RWPE2 (cell line): ENCODE results near the gene THSD7B.

Experiments
- ATAC-seq: fragments of 200-7000 bp; cut with Tn5 transposase; 3 replicates; pipeline ENCODE4 v1.9.1; 2021; ENCODE audit warnings: low read depth
- DNase-seq: peaks from one replicate; pipeline ENCODE4 v3.0.0-alpha.2; 2020; ENCODE audit warnings: low spot score
- H3K27ac ChIP-seq: fragments of 450-650 bp; 2 replicates; pipeline ENCODE4 v1.5.1; 2017; ENCODE audit warnings: mild to moderate bottlenecking; ENCODE audit not compliant: poor library complexity, severe bottlenecking
- H3K27me3 ChIP-seq: fragments of 250-450 bp; sonication (Bioruptor Pico); 2 replicates; pipeline ENCODE4 v1.5.1; 2021; ENCODE audit warnings: mild to moderate bottlenecking, moderate library complexity; ENCODE audit not compliant: insufficient read depth, poor library complexity, severe bottlenecking
- H3K36me3 ChIP-seq: fragments of 250-450 bp; sonication (Bioruptor Pico); 2 replicates; pipeline ENCODE4 v1.5.1; 2020; ENCODE audit warnings: low read depth, mild to moderate bottlenecking, moderate library complexity
- H3K4me1 ChIP-seq: fragments of 250-450 bp; sonication (Bioruptor Pico); 2 replicates; pipeline ENCODE4 v1.5.1; 2021; ENCODE audit warnings: mild to moderate bottlenecking, moderate library complexity; ENCODE audit not compliant: insufficient read depth, poor library complexity, severe bottlenecking
- H3K4me3 ChIP-seq: fragments of 250-450 bp; sonication (Bioruptor Pico); 2 replicates; pipeline ENCODE4 v1.5.1; 2021; ENCODE audit warnings: mild to moderate bottlenecking, moderate library complexity; ENCODE audit not compliant: severe bottlenecking
- H3K9me3 ChIP-seq: fragments of 250-450 bp; sonication (Bioruptor Pico); 2 replicates; pipeline ENCODE4 v1.5.1; 2021; ENCODE audit warnings: mild to moderate bottlenecking, moderate library complexity; ENCODE audit not compliant: severe bottlenecking
- TF ChIP-seq, protein P1 (sequence below): fragments of 450-650 bp; IDR thresholded peaks from one replicate; pipeline ENCODE4 v1.5.1; 2017; ENCODE audit warnings: mild to moderate bottlenecking, moderate library complexity; ENCODE audit not compliant: poor library complexity, severe bottlenecking

Gene THSD7B

DNA sequence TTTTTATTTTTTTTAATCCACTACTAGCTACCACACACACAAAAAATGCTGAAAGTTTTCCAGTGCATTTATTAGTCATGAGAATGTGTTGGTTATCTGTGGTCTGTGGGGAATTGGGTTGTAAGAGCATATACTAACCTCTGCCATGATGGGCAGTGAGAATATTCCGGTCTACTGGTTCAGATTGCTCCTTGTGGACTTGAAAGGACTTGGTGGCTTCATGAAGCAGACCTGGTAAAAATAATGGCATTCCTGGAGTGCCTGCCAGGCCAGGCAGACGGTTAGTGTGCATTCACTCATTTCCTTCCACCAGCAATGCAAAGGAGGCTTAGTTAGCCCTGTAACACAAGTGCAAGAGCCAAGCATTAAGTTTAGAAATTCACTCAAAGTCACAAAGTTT is 150.8 kb downstream of the THSD7B start:
- DNase-seq = no peak
- ATAC-seq = no peak
- TF ChIP-seq, protein P1, sequence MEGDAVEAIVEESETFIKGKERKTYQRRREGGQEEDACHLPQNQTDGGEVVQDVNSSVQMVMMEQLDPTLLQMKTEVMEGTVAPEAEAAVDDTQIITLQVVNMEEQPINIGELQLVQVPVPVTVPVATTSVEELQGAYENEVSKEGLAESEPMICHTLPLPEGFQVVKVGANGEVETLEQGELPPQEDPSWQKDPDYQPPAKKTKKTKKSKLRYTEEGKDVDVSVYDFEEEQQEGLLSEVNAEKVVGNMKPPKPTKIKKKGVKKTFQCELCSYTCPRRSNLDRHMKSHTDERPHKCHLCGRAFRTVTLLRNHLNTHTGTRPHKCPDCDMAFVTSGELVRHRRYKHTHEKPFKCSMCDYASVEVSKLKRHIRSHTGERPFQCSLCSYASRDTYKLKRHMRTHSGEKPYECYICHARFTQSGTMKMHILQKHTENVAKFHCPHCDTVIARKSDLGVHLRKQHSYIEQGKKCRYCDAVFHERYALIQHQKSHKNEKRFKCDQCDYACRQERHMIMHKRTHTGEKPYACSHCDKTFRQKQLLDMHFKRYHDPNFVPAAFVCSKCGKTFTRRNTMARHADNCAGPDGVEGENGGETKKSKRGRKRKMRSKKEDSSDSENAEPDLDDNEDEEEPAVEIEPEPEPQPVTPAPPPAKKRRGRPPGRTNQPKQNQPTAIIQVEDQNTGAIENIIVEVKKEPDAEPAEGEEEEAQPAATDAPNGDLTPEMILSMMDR = no peak
- Histone ChIP-seq H3K9me3 (no peaks in the 10 kb centered on the region), H3K36me3 (no peaks in the 10 kb centered on the region), H3K4me3 (no peak overlapping the region), H3K4me1 (no peaks in the 10 kb centered on the region), H3K27ac (no peak overlapping the region), H3K27me3 (peaks cover 4% of the 10 kb centered on the region)

DNA sequence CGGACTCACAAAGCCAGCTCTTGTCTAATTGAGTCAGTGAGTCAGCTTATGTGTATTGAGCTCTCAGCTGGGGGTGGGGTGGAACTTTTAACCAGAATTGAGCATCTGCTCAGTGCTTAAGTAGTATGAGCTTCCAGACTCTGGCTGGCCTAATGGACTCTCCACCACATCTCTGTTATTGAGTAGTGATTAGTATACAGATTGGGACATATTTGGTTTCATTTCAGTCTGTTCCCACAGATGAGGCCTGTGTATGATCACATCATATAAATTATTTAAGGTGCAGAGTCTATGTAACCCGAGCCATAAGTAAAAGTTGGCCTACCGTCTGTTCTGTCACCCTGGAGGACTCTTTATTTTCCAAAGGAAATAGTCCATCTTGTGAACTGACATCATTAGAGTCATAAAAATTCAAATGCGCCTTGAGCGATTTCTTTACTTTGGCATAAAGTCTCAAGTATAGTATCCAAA is 152.1 kb downstream of the THSD7B start:
- DNase-seq (no peak), ATAC-seq (no peak)
- TF ChIP-seq, protein P1 = no peak
- Histone ChIP-seq H3K27me3 (peaks cover 4% of the 10 kb centered on the region), H3K9me3 (no peaks in the 10 kb centered on the region), H3K36me3 (no peaks in the 10 kb centered on the region), H3K4me3 (no peak overlapping the region), H3K27ac (no peak overlapping the region), H3K4me1 (no peaks in the 10 kb centered on the region)

DNA sequence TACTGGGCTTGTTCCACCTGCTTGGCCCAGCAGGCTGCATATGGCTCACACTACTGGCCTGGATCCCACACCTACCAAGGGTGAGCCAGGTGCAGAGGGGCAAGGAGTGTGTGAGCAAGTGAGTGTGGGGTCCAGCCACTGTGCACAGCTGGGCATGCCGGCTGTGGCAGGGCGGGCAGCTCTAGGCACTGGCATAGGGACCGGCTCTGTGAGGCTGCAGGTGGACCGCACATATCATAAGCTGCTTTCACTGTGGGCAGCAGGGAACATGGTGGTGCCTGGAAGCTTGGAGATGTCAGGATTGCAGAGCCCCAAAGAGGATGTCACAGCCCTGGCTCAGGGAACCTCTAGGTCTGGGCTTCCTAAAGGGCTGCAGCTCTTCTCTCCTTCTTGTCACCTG is 154.3 kb downstream of the THSD7B start:
- DNase-seq = no peak
- TF ChIP-seq, protein P1 = no peak
- ATAC-seq = no peak
- Histone ChIP-seq H3K36me3 (no peaks in the 10 kb centered on the region), H3K27me3 (peaks cover 4% of the 10 kb centered on the region), H3K9me3 (no peaks in the 10 kb centered on the region), H3K4me3 (no peak overlapping the region), H3K4me1 (no peaks in the 10 kb centered on the region), H3K27ac (no peak overlapping the region)

DNA sequence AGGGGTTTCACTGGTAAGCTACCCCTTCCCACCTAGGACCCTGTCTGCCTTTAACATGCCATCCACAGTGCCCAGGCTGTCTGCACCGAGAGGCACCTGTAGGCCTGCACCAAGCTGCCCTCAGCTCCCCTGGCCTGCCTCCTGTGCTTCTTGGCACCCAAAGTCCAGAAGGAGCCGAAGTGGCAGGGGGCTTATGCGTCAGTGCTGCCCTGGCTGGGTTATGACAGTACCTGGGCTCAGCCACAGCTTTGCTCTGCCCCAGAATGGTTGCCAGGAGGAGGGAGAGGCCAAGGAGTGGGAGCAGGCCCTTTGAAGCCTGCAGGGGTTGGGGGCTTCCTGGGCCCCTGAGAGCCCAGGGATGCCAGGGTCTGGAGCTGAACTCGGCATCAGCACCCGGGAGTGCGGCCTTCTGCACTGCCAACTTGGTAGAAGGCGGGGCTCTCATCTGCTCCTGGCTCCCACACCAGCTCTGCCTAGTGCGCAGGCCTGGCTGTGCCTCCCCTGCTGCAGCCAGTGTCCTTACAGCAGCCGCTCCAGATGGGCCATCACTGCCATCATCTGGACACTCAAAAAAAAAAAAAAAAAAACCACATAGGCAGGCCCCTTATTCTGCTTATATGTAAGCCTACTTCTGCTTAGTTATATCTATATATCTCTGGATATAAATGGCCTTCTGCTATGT is 155.4 kb downstream of the THSD7B start:
- Histone ChIP-seq H3K9me3 (no peaks in the 10 kb centered on the region), H3K27ac (no peak overlapping the region), H3K27me3 (no peaks in the 10 kb centered on the region), H3K4me1 (no peaks in the 10 kb centered on the region), H3K36me3 (no peaks in the 10 kb centered on the region), H3K4me3 (no peak overlapping the region)
- TF ChIP-seq, protein P1 = no peak
- no peak for ATAC-seq
- no peak for DNase-seq

DNA sequence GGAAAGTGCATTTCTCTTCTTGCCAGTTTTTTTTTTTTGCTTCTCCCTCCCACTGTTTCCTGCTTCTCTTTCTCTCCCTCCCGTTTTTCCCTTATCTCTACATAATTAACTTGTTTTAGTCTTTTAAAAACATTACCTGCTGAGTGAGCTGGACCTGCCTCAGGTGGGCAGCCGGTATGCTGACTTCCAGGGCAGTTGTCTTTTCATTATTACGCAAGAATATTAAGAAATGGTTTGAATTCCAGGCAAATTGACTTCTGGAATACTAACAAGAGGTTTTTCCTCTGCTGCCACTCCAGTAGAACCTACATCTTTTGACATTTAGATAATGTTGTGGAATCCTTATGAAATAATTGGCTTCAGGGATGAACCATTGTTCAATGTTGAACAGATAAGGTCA is 161.8 kb downstream of the THSD7B start:
- Histone ChIP-seq H3K4me1 (no peaks in the 10 kb centered on the region), H3K9me3 (no peaks in the 10 kb centered on the region), H3K4me3 (no peak overlapping the region), H3K27ac (no peak overlapping the region), H3K27me3 (no peaks in the 10 kb centered on the region), H3K36me3 (no peaks in the 10 kb centered on the region)
- ATAC-seq = no peak
- TF ChIP-seq, protein P1 = no peak
- no peak for DNase-seq
